GM12873 (cell line): Measurements from ENCODE around the gene MFAP4.

Source experiments
- CTCF ChIP-seq: IDR thresholded peaks from 2 replicates; pipeline ENCODE4 v1.5.1; 2012; ENCODE audit warnings: low read depth, mild to moderate bottlenecking, moderate library complexity, low read length, control low read depth; ENCODE audit not compliant: insufficient read depth; ENCODE audit errors: missing control alignments

The MFAP4 gene

GRCh38 chr17:19390951-19391350, 4.0 kb upstream of the MFAP4 start:
- no peak for TF ChIP-seq CTCF

- TF ChIP-seq CTCF, result no peak
Measured at GRCh38 chr17:19388791-19389785, 2.1 kb upstream of the MFAP4 start.

GRCh38 chr17:19387921-19388521, 1.0 kb upstream of the MFAP4 start:
- no peak for TF ChIP-seq CTCF

- TF ChIP-seq CTCF, result no peak
Measured at GRCh38 chr17:19386051-19386929, 700 bp downstream of the MFAP4 start.

- TF ChIP-seq CTCF, result no peak
Measured at GRCh38 chr17:19385521-19385983, 1.4 kb downstream of the MFAP4 start.

- no peak for TF ChIP-seq CTCF
Measured at GRCh38 chr17:19384723-19385391, 2.1 kb downstream of the MFAP4 start.
